GM15510 (cell line): ENCODE results near the gene NLE1.

ENCODE experiments used
- POLR2A ChIP-seq: IDR thresholded peaks from 3 replicates; pipeline ENCODE4 v1.6.1; 2011; ENCODE audit warnings: borderline replicate concordance; ENCODE audit not compliant: insufficient read length; ENCODE audit errors: extremely low read depth

NLE1 gene

DNA sequence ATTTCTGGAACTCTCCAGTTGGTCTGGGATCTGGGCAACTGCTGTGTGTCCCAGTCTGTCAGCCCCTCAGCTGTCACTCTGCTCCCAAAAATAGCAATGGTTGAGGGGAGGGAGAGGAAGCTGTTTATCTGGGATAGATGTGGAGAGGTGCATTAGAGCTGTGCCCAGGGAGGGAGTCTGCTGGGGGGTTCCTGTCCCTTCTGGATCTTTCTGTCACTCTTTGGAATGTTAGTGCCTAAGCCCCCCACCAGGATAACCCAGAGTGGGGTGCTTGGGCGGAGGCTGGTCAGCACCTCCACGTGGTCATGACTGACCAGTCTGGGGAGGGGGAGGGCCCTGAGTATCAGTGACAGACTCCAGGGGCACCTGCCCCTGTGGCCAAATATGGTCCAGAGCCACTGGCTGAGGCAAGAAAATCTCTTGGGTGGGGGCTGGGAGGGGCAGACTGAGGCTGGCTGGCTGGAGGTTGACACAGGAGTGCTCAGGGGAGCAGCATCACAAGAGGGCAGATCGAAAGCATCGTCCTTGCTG, 5.3 kb upstream of the NLE1 start, which contains the start of gene UNC45B:
Gene UNC45B (plus strand): TSS at position 443 of the 531 bp plus-strand sequence. CDS start 447 bp downstream, outside the sequence.
- no peak for TF ChIP-seq POLR2A

DNA sequence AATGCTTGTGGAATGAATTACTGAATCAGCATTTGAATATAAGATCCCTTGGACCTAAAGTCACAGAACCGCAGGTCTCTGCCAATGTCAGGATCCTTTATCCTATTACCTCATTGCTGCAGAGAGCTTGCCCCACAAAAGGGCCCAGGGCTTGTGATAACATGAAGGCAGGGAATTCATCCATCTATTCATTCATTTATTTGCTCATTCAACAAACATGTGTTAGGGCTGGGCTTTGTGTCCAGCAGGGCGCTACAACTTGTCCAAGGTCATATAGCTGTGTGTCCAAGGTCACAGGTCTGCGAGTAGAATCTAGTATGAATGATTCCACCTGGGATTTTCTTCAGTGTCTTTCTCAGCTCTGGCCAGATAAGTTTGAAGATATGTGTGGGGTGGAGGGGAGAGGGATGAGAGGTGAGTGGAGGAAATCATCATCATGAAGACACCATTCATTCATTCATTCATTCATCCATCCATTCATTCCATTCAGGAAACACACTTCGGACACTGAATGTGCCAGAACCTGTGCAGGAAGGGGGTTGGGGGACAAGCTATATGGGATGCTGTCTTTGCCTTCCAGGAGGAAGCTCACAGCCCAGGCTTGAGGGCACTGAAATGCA, 4.2 kb upstream of the NLE1 start:
- no peak for TF ChIP-seq POLR2A

DNA sequence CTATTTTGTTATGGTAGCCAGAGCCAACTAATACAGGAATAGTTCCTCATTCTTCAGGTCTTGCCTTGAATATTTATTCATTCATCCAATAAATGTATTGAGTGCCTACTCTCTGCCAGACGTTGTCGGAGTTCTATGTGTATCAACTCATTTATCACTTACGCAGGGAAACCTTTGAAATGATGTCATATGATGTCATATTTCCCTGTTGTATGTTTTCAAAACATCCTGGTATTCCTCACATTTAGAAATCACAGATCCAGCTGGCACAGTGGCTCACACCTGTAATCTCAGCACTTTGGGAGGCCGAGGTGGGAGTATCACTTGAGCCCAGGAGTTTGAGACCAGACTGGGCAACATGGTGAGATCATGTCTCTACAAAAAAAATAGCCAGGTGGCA, 2.7 kb upstream of the NLE1 start:
- TF ChIP-seq POLR2A: no peak

DNA sequence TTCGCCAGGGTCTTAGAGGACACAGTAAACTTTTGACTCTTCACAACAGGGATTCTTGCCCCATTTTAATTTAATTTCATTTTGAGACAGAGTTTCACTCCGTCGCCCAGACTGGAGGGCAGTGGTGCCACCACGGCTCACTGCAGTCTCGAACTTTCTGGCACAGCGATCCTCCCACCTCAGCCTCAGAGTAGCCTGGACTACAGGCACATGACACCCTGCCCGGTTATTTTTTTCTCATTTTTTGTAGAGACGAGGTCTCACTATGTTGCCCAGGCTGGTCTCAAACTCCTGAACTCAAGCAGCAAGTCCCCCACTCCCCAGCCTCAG, 329 bp upstream of the NLE1 start:
- TF ChIP-seq POLR2A: no peak

DNA sequence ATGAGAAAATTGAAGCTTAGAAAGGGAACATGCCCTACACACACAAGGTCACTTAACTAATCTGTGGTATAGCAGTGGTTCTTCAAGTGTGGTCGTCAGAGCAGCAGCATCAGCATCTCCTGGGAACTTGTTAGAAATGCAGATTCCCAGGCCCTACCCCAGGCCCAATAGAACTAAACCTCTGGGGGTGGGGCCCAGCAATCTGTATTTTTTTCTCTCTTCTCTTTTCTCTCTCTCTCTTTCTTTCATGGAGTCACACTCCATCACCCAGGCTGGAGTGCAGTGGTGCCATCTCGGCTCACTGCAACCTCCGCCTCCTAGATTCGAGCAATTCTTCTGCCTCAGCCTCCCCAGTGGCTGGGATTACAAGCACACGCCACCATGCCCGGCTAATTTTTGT, 3.9 kb downstream of the NLE1 start:
- no peak for TF ChIP-seq POLR2A

DNA sequence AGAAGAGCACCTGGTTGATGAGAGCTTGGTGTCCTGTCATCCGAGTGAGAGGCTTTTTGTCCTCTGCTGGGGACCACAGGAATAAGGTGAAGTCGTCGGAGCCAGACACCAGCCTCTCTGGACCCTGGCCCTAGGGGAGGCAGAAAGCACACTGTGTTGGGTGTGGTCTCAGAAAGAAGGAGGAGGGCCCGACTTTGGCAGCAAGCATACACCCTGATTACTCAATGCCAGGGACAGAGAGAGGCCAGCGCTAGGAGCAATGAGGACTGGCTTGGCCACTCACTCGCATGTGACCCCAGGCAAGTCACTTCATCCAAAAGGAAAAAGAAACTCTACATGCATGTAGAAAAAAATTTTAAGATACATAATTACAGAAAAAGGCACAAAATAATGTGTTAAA, 6.8 kb downstream of the NLE1 start:
- no peak for TF ChIP-seq POLR2A

DNA sequence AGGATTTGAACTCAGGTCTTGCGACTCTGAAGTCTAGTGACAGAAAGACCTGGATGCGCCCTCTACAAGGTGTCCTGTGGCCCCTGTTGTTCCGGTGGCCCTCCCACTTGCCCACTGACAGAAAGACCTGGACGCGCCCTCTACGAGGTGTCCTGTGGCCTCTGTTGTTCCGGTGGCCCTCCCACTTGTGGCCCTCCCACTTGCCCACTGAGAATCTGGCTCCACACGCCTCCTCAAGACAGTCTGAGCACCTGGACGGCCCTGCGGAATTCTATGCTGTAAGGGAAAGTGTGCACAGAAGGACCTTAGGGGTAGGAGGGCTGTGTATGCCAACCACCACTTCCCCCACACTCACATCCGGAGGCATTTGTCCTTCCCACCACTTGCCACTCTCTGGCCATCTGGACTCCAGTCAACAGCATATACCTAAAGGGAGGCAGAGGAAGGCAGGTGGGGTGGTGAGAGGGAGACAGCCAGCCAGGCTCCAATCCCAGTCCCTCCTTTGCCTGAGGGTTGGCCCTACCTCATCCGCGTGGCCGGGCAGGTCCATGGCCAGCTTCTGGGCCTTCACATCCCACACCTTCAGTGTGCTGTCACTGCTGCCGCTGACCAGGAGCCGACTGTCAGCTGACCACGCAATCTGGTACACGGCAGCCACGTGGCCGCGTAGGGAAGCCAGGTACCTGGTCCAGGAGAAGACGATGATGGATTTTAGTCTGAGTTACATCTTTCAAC, 9.1 kb downstream of the NLE1 start:
- no peak for TF ChIP-seq POLR2A

DNA sequence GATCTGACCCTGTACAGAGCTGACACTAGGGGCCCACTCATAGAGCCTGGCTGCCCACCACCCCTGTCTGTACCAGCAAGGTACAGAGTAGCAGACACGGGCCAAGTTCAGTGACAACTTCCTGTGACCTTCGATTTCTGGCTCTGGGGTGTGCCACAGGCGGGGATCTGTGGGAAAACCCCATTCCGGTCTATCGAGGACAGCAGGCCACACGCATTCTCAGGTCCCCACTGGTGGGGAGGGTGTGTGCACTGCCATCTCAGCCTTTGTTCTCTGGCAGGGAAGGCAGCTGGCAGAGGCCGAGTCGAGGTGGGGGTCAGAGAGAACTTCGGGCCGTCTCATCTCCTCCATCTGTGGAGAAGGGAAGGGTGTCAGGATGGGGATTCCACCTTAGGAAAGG, 10.0 kb downstream of the NLE1 start:
- no peak for TF ChIP-seq POLR2A

DNA sequence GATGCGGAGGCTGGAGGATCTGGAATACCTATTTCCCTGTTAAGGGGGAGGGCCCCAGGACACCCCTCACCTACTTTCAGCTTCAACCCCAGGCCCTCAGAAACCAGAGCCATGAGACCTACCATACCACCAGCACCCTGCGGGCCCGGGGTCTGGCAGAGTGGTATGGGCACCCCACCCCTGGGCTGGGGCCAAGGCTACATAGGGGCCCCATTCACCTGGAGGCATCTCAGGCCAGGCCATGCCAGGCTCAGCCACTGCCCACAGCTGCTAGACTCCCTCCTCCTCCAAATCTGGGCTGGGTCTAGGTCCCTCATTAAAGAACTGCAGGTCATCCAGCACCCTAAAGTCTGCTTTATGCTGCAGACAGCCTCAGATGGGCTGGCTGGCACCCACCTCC, 11.7 kb downstream of the NLE1 start:
- no peak for TF ChIP-seq POLR2A

DNA sequence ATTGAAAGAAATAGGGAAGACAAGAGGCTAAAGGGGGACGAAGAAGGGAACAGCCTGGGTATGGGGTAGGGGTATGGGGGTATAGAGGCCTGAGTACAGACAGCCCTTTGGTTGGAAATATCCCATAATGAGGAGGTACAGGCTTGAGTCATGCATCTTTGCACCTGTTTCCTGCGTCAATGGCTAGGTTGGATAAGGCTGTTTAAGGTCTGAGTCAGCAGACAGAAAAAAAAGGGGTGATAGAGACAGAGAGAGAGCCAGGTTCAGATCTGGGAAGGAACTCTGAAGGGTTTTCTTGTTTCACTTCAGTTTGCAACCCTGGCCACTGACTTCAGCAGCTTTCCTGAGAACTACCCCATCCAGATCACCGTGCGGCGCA, 12.1 kb downstream of the NLE1 start:
- TF ChIP-seq POLR2A: no peak

DNA sequence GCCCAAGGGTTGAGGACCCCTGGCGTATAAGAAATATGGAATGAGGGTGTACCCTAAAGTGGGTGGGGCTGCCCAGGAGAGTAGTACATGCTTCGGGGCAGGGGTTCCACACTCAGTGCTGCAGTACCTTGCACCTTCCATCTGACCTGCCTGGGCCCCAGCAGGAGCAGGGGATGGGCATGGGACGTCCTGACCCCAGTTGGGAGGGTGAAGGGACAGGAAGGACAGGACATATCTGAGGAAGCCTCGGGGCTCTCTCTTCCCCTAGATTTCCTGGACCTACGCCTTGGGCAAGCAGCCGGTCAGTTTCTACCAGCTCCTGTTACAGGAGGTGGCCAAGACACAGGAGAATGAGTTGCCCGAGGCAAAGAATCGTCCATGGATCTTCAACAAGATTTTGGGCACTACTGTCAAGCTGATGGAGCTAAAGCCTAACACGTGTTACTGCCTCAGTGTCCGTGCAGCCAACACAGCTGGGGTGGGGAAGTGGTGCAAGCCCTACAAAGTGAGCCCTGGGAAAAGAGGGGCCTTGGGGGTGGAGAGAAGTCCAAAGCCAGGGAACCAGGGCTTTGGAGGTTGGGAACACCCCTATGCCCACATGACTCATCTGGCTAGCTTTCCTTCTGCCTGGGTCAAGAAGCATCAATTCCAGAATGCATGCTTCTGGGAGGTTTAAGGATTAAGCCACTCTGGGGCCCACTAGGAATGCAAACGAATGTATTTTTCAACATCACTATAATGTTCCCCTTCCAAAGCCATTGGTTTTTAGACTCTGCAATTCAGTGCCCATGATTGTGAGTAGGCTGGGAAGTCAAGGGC, 12.7 kb downstream of the NLE1 start:
- no peak for TF ChIP-seq POLR2A

DNA sequence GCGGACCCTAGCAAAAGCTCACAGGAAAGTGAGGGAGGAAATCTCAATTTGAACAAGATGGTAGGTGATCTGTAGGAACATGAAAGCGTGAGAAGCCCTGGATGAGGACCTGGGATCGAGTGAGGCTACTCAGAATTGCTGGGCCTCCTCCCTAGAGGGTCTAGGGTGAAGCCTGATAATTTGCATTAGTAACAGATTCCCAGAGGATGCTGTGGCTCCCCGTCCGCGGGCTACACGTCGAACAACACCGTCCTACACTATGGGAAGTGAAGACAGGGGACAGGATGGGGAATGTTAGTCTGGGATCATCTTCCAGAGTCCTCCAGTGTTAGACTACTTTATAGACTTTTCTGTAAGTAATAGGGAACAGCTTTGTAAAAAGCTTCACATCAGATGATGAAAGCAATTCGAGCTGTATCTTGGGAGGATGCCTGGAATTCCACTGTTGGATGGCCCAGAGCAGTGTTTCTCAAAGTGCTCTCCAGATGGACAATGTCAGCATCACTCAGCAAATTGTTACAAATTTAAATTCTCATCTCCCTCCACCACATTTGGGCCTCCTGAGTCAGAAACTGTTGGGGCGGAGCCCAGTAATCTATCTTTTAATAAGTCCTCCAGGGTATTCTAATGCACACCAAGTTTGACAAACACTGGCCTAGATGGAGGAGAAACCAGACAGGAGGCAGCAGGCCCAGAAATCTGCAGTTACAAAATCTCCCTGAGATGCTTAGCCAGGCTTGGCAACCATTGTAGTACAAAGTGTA, 14.2 kb downstream of the NLE1 start:
- TF ChIP-seq POLR2A: no peak

DNA sequence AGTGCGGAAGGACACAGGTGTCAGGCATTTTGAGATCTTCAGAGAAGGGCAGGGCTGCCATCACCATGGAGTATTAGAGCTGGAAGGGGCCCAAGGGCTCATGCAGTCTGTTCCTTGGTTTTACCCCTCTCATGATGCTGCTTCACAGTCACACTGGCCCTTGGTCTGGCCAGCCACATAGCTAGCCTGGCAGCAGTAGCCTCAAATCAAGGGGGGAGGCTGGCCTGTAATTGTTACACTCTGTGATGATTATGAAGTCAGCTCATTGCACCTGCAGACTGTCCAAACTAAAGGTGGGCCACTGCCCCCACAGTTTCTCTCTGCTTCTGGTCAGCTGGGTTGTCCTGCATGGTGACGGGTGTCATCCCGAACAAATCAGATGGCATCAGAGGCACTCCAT, 20.8 kb downstream of the NLE1 start, which contains the start of gene FNDC8:
Gene FNDC8 (plus strand): TSS at position 301 of the 400 bp plus-strand sequence. CDS start 79 bp downstream, at position 380.
- TF ChIP-seq POLR2A: no peak

DNA sequence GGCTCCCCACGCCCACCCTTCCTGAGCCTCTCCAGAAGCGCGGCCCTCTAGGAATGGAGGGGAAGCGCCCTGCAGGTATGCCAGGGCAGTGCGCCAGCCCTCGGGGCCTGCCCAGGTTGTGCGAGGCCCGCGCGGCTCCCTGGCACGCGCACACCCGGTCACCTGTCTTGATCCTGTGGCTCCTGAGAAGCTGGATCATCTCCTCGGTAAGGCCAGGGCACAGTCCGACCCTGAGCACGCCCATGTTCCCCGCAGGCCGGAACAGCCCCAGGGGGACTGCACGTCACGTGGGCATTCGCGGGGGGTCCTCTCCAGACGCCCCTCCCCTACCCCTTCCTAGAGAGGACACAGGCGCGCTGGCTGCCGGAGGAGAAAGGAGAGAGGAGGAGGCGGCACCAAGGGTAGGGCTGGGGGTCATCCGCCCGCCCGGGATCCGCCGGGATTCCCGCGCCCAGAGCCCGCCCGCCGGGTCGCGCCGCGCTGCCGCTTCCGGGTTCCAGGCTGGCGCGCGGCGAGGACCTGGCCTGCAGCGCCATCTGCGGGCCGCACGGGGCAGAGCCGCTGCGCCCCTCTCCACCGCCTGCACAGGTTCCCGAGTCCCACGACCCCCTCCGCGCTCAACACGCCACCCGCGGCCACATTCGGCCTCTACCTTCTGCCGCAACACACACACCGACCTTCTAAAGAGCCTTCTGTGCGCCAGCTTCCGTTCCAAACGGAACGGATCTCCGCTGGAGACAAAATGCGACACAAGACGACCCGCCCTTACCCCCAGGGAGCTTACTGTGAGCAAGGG, 22.5 kb downstream of the NLE1 start, which contains the start of gene RAD51D:
Gene RAD51D (minus strand): TSS at position 491 of the 796 bp plus-strand sequence. CDS start 247 bp downstream, at position 244.
- TF ChIP-seq POLR2A: peak; percentile 59
